ENCODE measurements around the gene VTA1. TPM values are rescaled to one million over a fixed set of nuclear protein-coding genes. Genes with fewer than 3 reads are reported as not detected.
"Not testable (repeated sequence)": the region's sequence is repeated elsewhere in the genome, so short reads cannot be mapped to it uniquely, and the experiment has no call there.

Gene VTA1, protein sequence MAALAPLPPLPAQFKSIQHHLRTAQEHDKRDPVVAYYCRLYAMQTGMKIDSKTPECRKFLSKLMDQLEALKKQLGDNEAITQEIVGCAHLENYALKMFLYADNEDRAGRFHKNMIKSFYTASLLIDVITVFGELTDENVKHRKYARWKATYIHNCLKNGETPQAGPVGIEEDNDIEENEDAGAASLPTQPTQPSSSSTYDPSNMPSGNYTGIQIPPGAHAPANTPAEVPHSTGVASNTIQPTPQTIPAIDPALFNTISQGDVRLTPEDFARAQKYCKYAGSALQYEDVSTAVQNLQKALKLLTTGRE
- 10 to 100 TPM; 33.6 to 55.3 (median 36.2) TPM for total RNA-seq

DNA sequence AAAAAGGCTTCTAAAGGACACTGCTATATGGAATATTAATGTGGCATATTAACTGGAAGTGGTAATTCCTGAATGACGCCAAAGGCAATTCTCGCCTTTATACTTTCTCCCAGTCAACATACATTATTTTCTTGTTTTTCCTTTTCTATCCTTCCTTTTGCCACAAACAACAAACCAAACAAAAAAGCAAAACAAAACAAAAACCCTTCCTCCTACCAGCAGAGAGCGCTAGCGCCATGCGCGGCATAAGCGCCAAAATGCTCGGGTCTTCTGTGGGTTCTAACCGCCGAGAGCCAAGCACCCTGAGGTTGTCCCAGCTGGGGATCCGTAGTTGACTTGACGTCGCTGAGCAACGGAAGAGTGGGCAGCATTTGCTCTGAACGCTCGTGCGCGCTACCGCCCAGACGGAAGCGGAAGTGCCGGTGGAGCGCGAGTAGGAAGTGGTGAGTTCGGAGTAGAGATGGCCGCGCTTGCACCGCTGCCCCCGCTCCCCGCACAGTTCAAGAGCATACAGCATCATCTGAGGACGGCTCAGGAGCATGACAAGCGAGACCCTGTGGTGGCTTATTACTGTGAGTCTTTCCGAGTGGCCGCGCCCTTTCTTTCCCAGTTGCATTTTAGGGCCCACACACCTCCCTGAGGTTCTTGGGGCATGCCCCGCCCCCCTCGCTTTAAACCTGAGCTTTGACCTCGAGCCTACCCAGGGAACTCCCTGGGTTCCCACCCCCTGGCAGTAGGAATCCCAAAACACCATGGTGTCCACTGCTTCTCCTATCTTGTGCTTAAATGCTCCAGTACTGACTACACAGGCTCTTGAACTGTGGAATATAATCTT is at the start of gene VTA1, which contains the start of gene NMBR:
Gene VTA1 (plus strand): TSS at position 436 of the 835 bp plus-strand sequence. CDS start 25 bp downstream, at position 461.
Gene NMBR (minus strand): TSS at position 295 of the 835 bp plus-strand sequence. CDS start 58,464 bp downstream, outside the sequence.
- H3K4me1 ChIP-seq, result peaks cover 0 to 41% (median 20%) of the 10 kb centered on the region in 4 donors
- H3K4me3 ChIP-seq, result peak within 1 kb of the TSS; percentile 68 to 97 (median 86)
- H3K9me3 ChIP-seq, result no peaks in the 10 kb centered on the region
- peak; percentile 91 to 97 for DNase-seq (ENCODE audit: low spot score in 2 of 2)
- peak within 1 kb of the TSS; percentile 37 to 82 (median 74) for H3K27ac ChIP-seq
- no peaks in the 10 kb centered on the region for H3K27me3 ChIP-seq
- 1% methylated on average over 38 of the region's 38 CpGs for WGBS, 2 donors
- H3K36me3 ChIP-seq, result no peaks in the 10 kb centered on the region
- TF ChIP-seq, protein P1, sequence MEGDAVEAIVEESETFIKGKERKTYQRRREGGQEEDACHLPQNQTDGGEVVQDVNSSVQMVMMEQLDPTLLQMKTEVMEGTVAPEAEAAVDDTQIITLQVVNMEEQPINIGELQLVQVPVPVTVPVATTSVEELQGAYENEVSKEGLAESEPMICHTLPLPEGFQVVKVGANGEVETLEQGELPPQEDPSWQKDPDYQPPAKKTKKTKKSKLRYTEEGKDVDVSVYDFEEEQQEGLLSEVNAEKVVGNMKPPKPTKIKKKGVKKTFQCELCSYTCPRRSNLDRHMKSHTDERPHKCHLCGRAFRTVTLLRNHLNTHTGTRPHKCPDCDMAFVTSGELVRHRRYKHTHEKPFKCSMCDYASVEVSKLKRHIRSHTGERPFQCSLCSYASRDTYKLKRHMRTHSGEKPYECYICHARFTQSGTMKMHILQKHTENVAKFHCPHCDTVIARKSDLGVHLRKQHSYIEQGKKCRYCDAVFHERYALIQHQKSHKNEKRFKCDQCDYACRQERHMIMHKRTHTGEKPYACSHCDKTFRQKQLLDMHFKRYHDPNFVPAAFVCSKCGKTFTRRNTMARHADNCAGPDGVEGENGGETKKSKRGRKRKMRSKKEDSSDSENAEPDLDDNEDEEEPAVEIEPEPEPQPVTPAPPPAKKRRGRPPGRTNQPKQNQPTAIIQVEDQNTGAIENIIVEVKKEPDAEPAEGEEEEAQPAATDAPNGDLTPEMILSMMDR (IDR thresholded peaks at IDR 0.05), result peak; percentile 73 to 95 (median 89)
- peak; percentile 90 to 98 for TF ChIP-seq EP300 (IDR thresholded peaks at IDR 0.05)
- TF ChIP-seq POLR2A (IDR thresholded peaks at IDR 0.05), result peak in 1 of 2 donors; percentile 45

DNA sequence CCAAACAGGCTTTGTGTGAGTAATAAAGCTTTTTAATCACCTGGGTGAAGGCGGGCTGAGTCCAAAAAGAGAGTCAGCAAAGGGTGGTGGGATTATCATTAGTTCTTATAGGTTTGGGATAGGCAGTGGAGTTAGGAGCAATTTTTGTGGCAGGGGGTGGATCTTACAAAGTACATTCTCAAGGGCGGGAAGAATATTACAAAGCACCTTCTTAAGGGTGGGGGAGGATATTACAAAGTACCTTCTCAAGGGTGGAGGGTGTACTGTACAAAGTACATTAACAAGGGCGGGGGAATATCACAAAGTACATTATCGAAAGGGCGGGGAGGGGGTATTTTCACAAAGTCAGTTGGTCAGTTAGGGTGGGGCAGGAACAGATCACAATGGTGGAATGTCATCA is 42.2 kb upstream of the VTA1 start:
- DNase-seq (ENCODE audit: low spot score in 2 of 2); H3K4me3 ChIP-seq; H3K4me1 ChIP-seq; H3K9me3 ChIP-seq; H3K36me3 ChIP-seq; H3K27me3 ChIP-seq; H3K27ac ChIP-seq: not testable (repeated sequence)
- WGBS, 2 donors, result 88 to 91% methylated on average over 5 of the region's 5 CpGs

DNA sequence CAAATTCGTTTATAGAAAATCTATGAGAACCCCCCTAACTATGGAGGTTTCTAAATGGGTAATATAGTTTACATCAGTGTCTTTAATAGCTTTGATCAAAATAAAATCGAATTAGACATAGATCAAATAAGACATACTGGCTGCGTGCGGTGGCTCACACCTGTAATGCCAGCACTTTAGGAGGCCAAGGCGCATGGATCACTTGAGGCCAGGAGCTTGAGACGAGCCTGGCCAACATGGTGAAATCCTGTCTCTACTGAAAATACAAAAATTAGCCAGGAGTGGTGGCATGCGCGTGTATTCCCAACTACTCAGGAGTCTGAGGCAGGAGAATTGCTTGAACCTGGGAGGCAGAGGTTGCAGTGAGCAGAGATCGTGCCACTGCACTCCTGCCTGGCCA is 36.2 kb upstream of the VTA1 start:
- not testable (repeated sequence) for H3K27me3 ChIP-seq; H3K36me3 ChIP-seq; H3K4me3 ChIP-seq; DNase-seq (ENCODE audit: low spot score in 2 of 2); H3K27ac ChIP-seq; H3K9me3 ChIP-seq; H3K4me1 ChIP-seq
- 92% methylated on average over 9 of the region's 9 CpGs for WGBS, 2 donors

DNA sequence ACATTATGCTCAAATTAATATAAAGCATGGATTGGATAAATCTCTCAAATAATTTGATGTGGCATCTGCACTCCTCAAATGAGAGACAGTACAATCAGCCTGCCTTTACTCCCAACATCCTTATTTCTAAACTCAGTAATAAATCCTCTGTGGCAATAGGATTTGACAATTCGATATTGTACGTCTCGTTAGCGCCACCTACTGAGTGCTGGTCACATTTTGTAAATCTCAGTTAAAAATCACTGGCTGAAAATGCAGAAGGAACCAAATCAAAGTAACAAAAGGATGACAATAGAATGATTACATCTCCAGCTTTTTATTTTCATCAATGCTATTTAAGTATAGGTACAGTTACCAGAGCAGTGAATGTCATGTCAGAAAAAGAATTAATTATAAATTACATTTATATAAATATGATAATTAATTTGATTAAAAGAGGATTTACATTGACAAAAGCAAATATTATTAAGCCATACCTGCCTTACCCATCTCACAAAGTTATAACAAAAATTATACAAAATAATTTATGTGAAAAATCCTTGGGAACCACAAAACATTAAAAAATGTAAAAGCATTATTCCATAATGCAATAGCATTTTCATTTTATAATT is 34.5 kb upstream of the VTA1 start:
- no peaks in the 10 kb centered on the region for H3K9me3 ChIP-seq
- peak; percentile 52 to 86 for DNase-seq (ENCODE audit: low spot score in 2 of 2)
- WGBS, 2 donors, result 0% methylated on average over 4 of the region's 4 CpGs
- H3K4me3 ChIP-seq, result no peak overlapping the region
- no peaks in the 10 kb centered on the region for H3K36me3 ChIP-seq
- no peaks in the 10 kb centered on the region for H3K4me1 ChIP-seq
- H3K27me3 ChIP-seq, result no peaks in the 10 kb centered on the region
- H3K27ac ChIP-seq, result no peak overlapping the region
- no peak for TF ChIP-seq EP300 (IDR thresholded peaks at IDR 0.05)
- TF ChIP-seq, protein P1 (IDR thresholded peaks at IDR 0.05), result peak; percentile 45 to 62 (median 59)
- TF ChIP-seq POLR2A (IDR thresholded peaks at IDR 0.05), result no peak

DNA sequence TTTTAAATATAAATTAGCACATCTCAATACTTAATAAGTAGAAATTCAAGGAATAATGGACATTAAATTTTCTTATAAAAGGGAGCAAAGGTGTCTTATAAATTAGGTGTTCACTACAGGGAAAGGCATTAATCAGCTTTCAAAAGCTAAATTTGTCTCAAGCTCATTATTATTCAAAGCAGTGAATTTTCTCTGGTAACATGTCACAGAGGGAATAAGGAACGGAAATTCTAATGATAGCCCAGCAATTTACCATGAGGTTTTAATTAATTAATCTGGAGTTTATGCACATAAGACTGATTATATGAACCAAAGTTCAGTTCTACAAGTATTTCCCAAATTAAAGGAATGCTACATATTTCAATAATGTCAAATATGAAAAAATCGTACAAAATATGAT is 29.7 kb upstream of the VTA1 start:
- TF ChIP-seq POLR2A (IDR thresholded peaks at IDR 0.05) (no peak), EP300 (IDR thresholded peaks at IDR 0.05) (no peak)
- TF ChIP-seq, protein P1 (IDR thresholded peaks at IDR 0.05), result no peak
- no peaks in the 10 kb centered on the region for H3K9me3 ChIP-seq
- no peaks in the 10 kb centered on the region for H3K36me3 ChIP-seq
- 63 to 70% methylated on average over 2 of the region's 2 CpGs for WGBS, 2 donors
- H3K27me3 ChIP-seq, result no peaks in the 10 kb centered on the region
- no peaks in the 10 kb centered on the region for H3K4me1 ChIP-seq
- no peak overlapping the region for H3K27ac ChIP-seq
- DNase-seq (ENCODE audit: low spot score in 2 of 2), result no peak
- H3K4me3 ChIP-seq, result no peak overlapping the region

Data from tibial nerve (tissue), 4 donors.